MCF 10A (cell line): ENCODE measurements around the gene C11orf86. TPM values are rescaled to one million over a fixed set of nuclear protein-coding genes. Genes with fewer than 3 reads are reported as not detected.

Source experiments
- BruUV-seq: library from RNA; stranded (reverse); fragments of 400-500 nt; replicated peaks from 2 replicates; lab custom pipeline; 2021; lab: Mats Ljungman, UMichigan
- CTCF ChIA-PET: fragments of 300-600 bp; sonication (Branson Sonifier 250); formaldehyde crosslinking; extraction: SDS; loops from one replicate; lab custom pipeline; 2021; ENCODE audit warnings: antibody characterized with exemption, inconsistent platforms; lab: Yijun Ruan, JAX
- POLR2A ChIA-PET: fragments of 300-600, 350-650 bp; sonication (Branson Sonifier 250); formaldehyde crosslinking; extraction: SDS; loops from one replicate; lab custom pipeline; 2020; ENCODE audit warnings: antibody characterized with exemption, inconsistent platforms; lab: Yijun Ruan, JAX
- DNase-seq: peaks from one replicate; pipeline ENCODE4 v3.0.0-alpha.2; 2018; ENCODE audit not compliant: unreplicated experiment
- H3K27ac Mint-ChIP-seq: one replicate; pipeline ENCODE4 v1.8.0; 2022; ENCODE audit warnings: mild to moderate bottlenecking, low read depth, mixed read lengths; ENCODE audit not compliant: unreplicated experiment
- H3K27me3 Mint-ChIP-seq: one replicate; pipeline ENCODE4 v1.8.0; 2022; ENCODE audit warnings: mixed read lengths; ENCODE audit not compliant: insufficient read depth, unreplicated experiment
- H3K36me3 Mint-ChIP-seq: one replicate; pipeline ENCODE4 v1.8.0; 2022; ENCODE audit warnings: mild to moderate bottlenecking, moderate library complexity, mixed read lengths; ENCODE audit not compliant: insufficient read depth, unreplicated experiment
- H3K4me1 Mint-ChIP-seq: one replicate; pipeline ENCODE4 v1.8.0; 2022; ENCODE audit warnings: mixed read lengths; ENCODE audit not compliant: insufficient read depth, unreplicated experiment
- H3K4me3 Mint-ChIP-seq: one replicate; pipeline ENCODE4 v1.8.0; 2022; ENCODE audit warnings: mild to moderate bottlenecking, moderate library complexity, mixed read lengths; ENCODE audit not compliant: unreplicated experiment
- H3K9me3 Mint-ChIP-seq: one replicate; pipeline ENCODE4 v1.8.0; 2022; ENCODE audit warnings: mixed read lengths; ENCODE audit not compliant: unreplicated experiment
- intact Hi-C: fragments of 100-400 bp; cut with micrococcal nuclease; formaldehyde crosslinking; loops from 2 replicates; pipeline ENCODE4 v1.14.1; 2022
- total RNA-seq: library from RNA; stranded (reverse); gene quantifications from 2 replicates; pipeline ENCODE4 v1.2.3, GENCODE V29; 2022
- TF ChIP-seq, protein P1 (sequence below): fragments of 200-600 bp; IDR thresholded peaks from one replicate; pipeline ENCODE4 v1.8.0; 2022; ENCODE audit warnings: antibody characterized with exemption, mild to moderate bottlenecking; ENCODE audit not compliant: unreplicated experiment

C11orf86 gene
- total RNA-seq, 1 experiment from 2014 or later, result not detected

DNA sequence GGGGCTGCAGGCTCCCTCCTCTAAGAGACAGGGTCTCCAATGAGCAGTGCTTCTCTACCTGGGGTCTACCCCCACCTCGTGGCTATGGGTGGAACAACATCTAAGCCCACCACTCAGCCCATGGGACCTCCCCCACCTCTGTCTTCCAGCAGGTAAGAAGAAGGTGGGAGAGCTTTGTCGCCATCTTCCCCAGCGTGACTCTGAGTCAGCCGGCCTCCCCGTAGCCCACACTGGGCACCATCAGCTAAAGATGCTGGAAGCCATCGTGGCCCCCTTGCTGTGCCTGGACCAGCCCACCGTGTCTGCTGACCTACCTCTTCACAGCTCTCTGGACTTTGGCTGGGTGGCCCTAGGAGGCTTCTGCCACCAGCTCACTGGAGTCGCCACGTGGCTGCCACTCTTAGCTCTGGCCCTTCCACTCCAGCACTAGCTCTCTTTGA, 944 bp downstream of the C11orf86 start:
- BruUV-seq, result no TSS peak
- peak; percentile 35 for DNase-seq
- no peaks in the 10 kb centered on the region for H3K9me3 Mint-ChIP-seq
- no peaks in the 10 kb centered on the region for H3K27me3 Mint-ChIP-seq
- H3K4me3 Mint-ChIP-seq, result no peak overlapping the region
- peaks cover 21% of the 10 kb centered on the region for H3K4me1 Mint-ChIP-seq
- TF ChIP-seq, protein P1, sequence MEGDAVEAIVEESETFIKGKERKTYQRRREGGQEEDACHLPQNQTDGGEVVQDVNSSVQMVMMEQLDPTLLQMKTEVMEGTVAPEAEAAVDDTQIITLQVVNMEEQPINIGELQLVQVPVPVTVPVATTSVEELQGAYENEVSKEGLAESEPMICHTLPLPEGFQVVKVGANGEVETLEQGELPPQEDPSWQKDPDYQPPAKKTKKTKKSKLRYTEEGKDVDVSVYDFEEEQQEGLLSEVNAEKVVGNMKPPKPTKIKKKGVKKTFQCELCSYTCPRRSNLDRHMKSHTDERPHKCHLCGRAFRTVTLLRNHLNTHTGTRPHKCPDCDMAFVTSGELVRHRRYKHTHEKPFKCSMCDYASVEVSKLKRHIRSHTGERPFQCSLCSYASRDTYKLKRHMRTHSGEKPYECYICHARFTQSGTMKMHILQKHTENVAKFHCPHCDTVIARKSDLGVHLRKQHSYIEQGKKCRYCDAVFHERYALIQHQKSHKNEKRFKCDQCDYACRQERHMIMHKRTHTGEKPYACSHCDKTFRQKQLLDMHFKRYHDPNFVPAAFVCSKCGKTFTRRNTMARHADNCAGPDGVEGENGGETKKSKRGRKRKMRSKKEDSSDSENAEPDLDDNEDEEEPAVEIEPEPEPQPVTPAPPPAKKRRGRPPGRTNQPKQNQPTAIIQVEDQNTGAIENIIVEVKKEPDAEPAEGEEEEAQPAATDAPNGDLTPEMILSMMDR, result peak; percentile 79
- intact Hi-C loops, result loop anchor here (1.0 kb wide), 1 partner anchor 133 kb away; the partner anchor contains the start of gene RCE1
- ChIA-PET POLR2A (interaction anchor here (0.6 to 2.3 kb wide), 9 partner anchors 13 to 142 kb away, joined by 3 to 7 read pairs (median 4); partner anchors contain the start of gene PC), CTCF (interaction anchor here (0.6 to 2.8 kb wide), 19 partner anchors 14 to 493 kb away, joined by 3 to 36 read pairs (median 4); partner anchors contain the start of gene RCE1)
- H3K27ac Mint-ChIP-seq, result peak overlapping the region; percentile 66
- H3K36me3 Mint-ChIP-seq, result no peaks in the 10 kb centered on the region

DNA sequence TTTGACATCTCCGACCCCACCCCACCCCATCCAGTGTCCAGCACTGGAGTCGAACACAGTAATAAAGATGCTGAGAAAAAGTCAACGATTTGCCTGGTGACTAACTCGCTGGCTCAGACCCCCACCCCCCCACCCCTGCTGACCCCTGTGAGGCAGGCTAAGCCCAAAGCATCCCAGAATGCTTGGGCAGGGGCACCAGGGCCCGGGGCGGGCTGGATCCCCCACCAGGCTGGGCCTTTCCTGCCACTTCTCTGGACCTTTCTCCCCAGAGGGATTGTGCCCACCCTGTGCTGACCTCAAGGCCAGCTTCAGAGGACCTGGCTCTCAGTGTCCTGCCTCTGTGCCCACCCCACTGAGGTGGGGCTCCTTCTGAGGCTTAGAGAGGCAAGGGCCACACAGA, 1.8 kb downstream of the C11orf86 start:
- TF ChIP-seq, protein P1, result no peak
- Mint-ChIP-seq H3K36me3 (no peaks in the 10 kb centered on the region), H3K4me3 (no peak overlapping the region), H3K4me1 (peaks cover 14% of the 10 kb centered on the region), H3K27ac (no peak overlapping the region), H3K27me3 (no peaks in the 10 kb centered on the region), H3K9me3 (no peaks in the 10 kb centered on the region)
- no peak for DNase-seq
- ChIA-PET CTCF (interaction anchor here (0.6 to 2.8 kb wide), 6 partner anchors 19 to 133 kb away, joined by 3 to 36 read pairs (median 4); partner anchors contain the start of gene RCE1), POLR2A (interaction anchor here (1.0 to 1.9 kb wide), 5 partner anchors 18 to 143 kb away, joined by 3 to 7 read pairs (median 3); partner anchors contain the start of gene PC)
- no TSS peak for BruUV-seq
- intact Hi-C loops, result loop anchor here (1.0 kb wide), 1 partner anchor 134 kb away; the partner anchor contains the start of gene RCE1

DNA sequence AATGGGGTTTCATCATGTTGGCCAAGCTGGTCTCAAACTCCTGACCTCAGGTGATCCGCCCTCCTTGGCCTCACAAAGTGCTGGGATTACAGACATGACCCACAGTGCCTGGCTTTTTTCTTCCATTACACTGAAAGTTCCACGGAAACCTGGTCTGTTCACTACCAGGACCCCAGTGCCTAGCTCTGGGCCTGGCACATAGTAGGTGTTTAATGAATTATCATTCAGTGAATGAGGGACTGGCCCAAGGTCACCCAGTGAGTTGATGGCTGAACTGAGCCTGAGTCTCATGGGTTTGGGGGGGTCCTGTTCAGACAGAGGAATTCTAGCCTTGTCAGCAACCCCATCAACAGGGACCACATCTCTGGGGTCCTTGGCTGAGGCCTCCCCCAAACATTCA, 3.1 kb downstream of the C11orf86 start:
- H3K4me1 Mint-ChIP-seq, result peaks cover 27% of the 10 kb centered on the region

DNA sequence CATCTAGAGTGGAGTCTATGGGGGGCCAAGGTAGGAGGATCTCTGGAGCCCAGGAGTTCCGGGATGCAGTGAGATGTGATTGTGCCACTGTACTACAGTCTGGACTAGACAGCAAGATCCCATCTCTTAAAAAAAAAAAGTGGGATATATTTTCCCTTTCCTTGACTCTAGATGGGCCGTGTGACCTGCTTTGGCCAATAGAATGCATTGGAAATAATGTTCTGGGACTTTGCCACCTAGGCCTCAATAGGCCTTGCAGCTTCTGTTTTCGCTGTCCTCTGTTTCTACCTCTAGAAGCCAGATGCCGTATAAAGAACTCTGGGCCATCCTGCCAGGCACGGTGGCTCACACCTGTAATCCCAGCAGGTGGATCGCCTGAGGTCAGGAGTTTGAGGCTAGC, 3.6 kb downstream of the C11orf86 start:
- POLR2A ChIA-PET, result no interaction called here
- no TSS peak for BruUV-seq

More for the DNA sequence above, 3.1 kb downstream of the C11orf86 start:
- no peaks in the 10 kb centered on the region for H3K36me3 Mint-ChIP-seq
- no TSS peak for BruUV-seq
- TF ChIP-seq, protein P1, result no peak
- H3K4me3 Mint-ChIP-seq, result no peak overlapping the region
- no peaks in the 10 kb centered on the region for H3K27me3 Mint-ChIP-seq
- no peak overlapping the region for H3K27ac Mint-ChIP-seq
- ChIA-PET POLR2A (no interaction called here), CTCF (interaction anchor here (0.6 to 1.5 kb wide), 2 partner anchors 75 to 77 kb away, joined by 3 to 5 read pairs; no protein-coding TSS in a partner anchor)
- intact Hi-C loops, result no loop called here
- DNase-seq, result no peak
- H3K9me3 Mint-ChIP-seq, result no peaks in the 10 kb centered on the region

More for the DNA sequence above, 3.6 kb downstream of the C11orf86 start:
- CTCF ChIA-PET, result interaction anchor here (0.7 to 1.5 kb wide), 2 partner anchors 76 to 593 kb away, joined by 3 read pairs; no protein-coding TSS in a partner anchor
- Mint-ChIP-seq H3K27me3 (no peaks in the 10 kb centered on the region), H3K36me3 (no peaks in the 10 kb centered on the region), H3K4me3 (no peak overlapping the region), H3K9me3 (no peaks in the 10 kb centered on the region), H3K27ac (no peak overlapping the region), H3K4me1 (peaks cover 29% of the 10 kb centered on the region)
- intact Hi-C loops, result no loop called here
- DNase-seq, result no peak
- TF ChIP-seq, protein P1, result no peak
